A549 (cell line): ENCODE measurements around the gene PRKAG2. TPM values are rescaled to one million over a fixed set of nuclear protein-coding genes. Genes with fewer than 3 reads are reported as not detected.

ENCODE experiments used
- ATAC-seq, 2 experiments: fragments of 200-7000 bp in 1 of 2; fragments of >200 bp in 1 of 2; cut with Nextera tagmentation in 1 of 2; cut with Tn5 transposase in 1 of 2; 3 replicates each; pipeline versions ENCODE4 v1.8.0 to v1.9.1; 2018 to 2020; ENCODE audit warnings: mild to moderate bottlenecking in 1 of 2, moderate library complexity in 1 of 2
- CTCF ChIA-PET: fragments of 300-600 bp; sonication (Branson Sonifier 250); formaldehyde crosslinking; extraction: SDS; loops from one replicate; lab custom pipeline; 2021; ENCODE audit warnings: antibody characterized with exemption, inconsistent platforms; lab: Yijun Ruan, JAX
- POLR2A ChIA-PET: fragments of 350-600 bp; formaldehyde crosslinking; extraction: SDS; loops from one replicate; lab custom pipeline; 2021; ENCODE audit warnings: antibody characterized with exemption, inconsistent platforms; lab: Yijun Ruan, JAX
- DNase-seq, 2 experiments: peaks; one replicate each; pipeline versions ENCODE4 v3.0.0 to v3.0.0-alpha.2; 2011 to 2016; ENCODE audit warnings: low read depth in 1 of 2, low spot score in 1 of 2
- FAIRE-seq: peaks from 2 replicates; lab custom pipeline; 2011; peaks lifted over from hg19 to GRCh38; lab: Jason Lieb, UNC
- H3K27ac ChIP-seq, 2 experiments: fragments of >200 bp; sonication (Bioruptor Twin); formaldehyde crosslinking; 3 replicates each; pipeline ENCODE4 v1.5.1; 2016 to 2017
- H3K4me1 ChIP-seq: fragments of >200 bp; sonication (Bioruptor Twin); formaldehyde crosslinking; 3 replicates; pipeline ENCODE4 v1.6.1; 2016
- H3K4me2 ChIP-seq: fragments of >200 bp; sonication (Bioruptor Twin); formaldehyde crosslinking; 3 replicates; pipeline ENCODE4 v1.6.1; 2016
- H3K4me3 ChIP-seq: fragments of >200 bp; sonication (Bioruptor Twin); formaldehyde crosslinking; 3 replicates; pipeline ENCODE4 v1.5.1; 2016
- H3K9me3 ChIP-seq: fragments of >200 bp; sonication (Bioruptor Twin); formaldehyde crosslinking; 3 replicates; pipeline ENCODE4 v1.6.1; 2016
- BCL3 ChIP-seq: fragments of >200 bp; sonication (Bioruptor Twin); formaldehyde crosslinking; IDR thresholded peaks from 3 replicates; pipeline ENCODE4 v1.6.1; 2016
- CBX2 ChIP-seq: fragments of 200-600 bp; sonication (generic); IDR thresholded peaks from 2 replicates; pipeline ENCODE4 v1.6.1; 2016; ENCODE audit warnings: low read depth, mild to moderate bottlenecking, borderline replicate concordance
- CBX8 ChIP-seq: fragments of 200-600 bp; sonication (generic); IDR thresholded peaks from 2 replicates; pipeline ENCODE4 v1.6.1; 2016
- CTCF ChIP-seq: fragments of >200 bp; sonication (Bioruptor Twin); formaldehyde crosslinking; IDR thresholded peaks from 3 replicates; pipeline ENCODE4 v1.5.1; 2016
- EHF ChIP-seq: fragments of 250-450 bp; sonication (Bioruptor Pico); IDR thresholded peaks from 2 replicates; pipeline ENCODE4 v1.5.0; 2020; ENCODE audit warnings: mild to moderate bottlenecking
- ESRRA ChIP-seq: fragments of 150-350 bp; IDR thresholded peaks from 2 replicates; pipeline ENCODE4 v1.6.1; 2014; ENCODE audit warnings: mild to moderate bottlenecking, low read length, borderline replicate concordance
- FOSB ChIP-seq: fragments of 250-450 bp; sonication (Bioruptor Pico); IDR thresholded peaks from 2 replicates; pipeline ENCODE4 v1.5.0; 2020; ENCODE audit warnings: mild to moderate bottlenecking, moderate library complexity
- HOXA7 ChIP-seq: fragments of 250-450 bp; sonication (Bioruptor Pico); IDR thresholded peaks from 2 replicates; pipeline ENCODE4 v1.5.0; 2020; ENCODE audit warnings: mild to moderate bottlenecking, moderate library complexity
- JUNB ChIP-seq: fragments of >200 bp; sonication (Bioruptor Twin); formaldehyde crosslinking; IDR thresholded peaks from 2 replicates; pipeline ENCODE4 v1.6.1; 2016
- KDM1A ChIP-seq: fragments of 200-600 bp; sonication (generic); IDR thresholded peaks from 2 replicates; pipeline ENCODE4 v1.6.1; 2016; ENCODE audit warnings: low read depth, mild to moderate bottlenecking
- MAFK ChIP-seq: fragments of 450-650 bp; IDR thresholded peaks from 2 replicates; pipeline ENCODE4 v1.6.1; 2014; ENCODE audit not compliant: partially characterized antibody
- MAX ChIP-seq: IDR thresholded peaks from 2 replicates; pipeline ENCODE4 v1.6.1; 2012
- MAZ ChIP-seq: fragments of 150-350 bp; IDR thresholded peaks from 2 replicates; pipeline ENCODE4 v1.6.1; 2014; ENCODE audit warnings: antibody characterized with exemption, low read depth, low read length, borderline replicate concordance
- MYC ChIP-seq: IDR thresholded peaks from 2 replicates; pipeline ENCODE4 v1.6.1; 2012; ENCODE audit warnings: mild to moderate bottlenecking, inconsistent platforms, low read length, improper control_type of control experiment, borderline replicate concordance
- NPAS2 ChIP-seq: fragments of 250-450 bp; sonication (Bioruptor Pico); IDR thresholded peaks from 2 replicates; pipeline ENCODE4 v1.8.0; 2022; ENCODE audit warnings: mild to moderate bottlenecking, moderate library complexity, borderline replicate concordance
- NR3C1 ChIP-seq: fragments of >200 bp; sonication (Bioruptor Twin); formaldehyde crosslinking; IDR thresholded peaks from 3 replicates; pipeline ENCODE4 v1.6.1; 2017
- PBX3 ChIP-seq: IDR thresholded peaks from 2 replicates; pipeline ENCODE4 v1.6.1; 2012
- POLR2AphosphoS2 ChIP-seq: conservative IDR thresholded peaks from 2 replicates; pipeline ENCODE4 v1.6.1; 2012; ENCODE audit warnings: low read length, improper control_type of control experiment, inconsistent platforms
- RAD21 ChIP-seq, 2 experiments: fragments of >200 bp in 1 of 2; sonication (Bioruptor Twin) in 1 of 2; formaldehyde crosslinking in 1 of 2; IDR thresholded peaks in 1 of 2; conservative IDR thresholded peaks in 1 of 2; 2 replicates in 1 of 2; 3 replicates in 1 of 2; pipeline ENCODE4 v1.6.1; 2012 to 2018; ENCODE audit warnings: inconsistent platforms in 1 of 2
- RCOR1 ChIP-seq: fragments of 150-350 bp; IDR thresholded peaks from 2 replicates; pipeline ENCODE4 v1.6.1; 2014; ENCODE audit warnings: antibody characterized with exemption, low read length, low read depth
- RFX5 ChIP-seq: fragments of 450-650 bp; IDR thresholded peaks from 2 replicates; pipeline ENCODE4 v1.7.1; 2014; ENCODE audit warnings: antibody characterized with exemption, mild to moderate bottlenecking, moderate library complexity
- SMC3 ChIP-seq: fragments of >200 bp; sonication (Bioruptor Twin); formaldehyde crosslinking; IDR thresholded peaks from 3 replicates; pipeline ENCODE4 v1.6.1; 2018; ENCODE audit warnings: inconsistent platforms
- TFCP2L1 ChIP-seq: fragments of 250-450 bp; sonication (Bioruptor Pico); IDR thresholded peaks from 2 replicates; pipeline ENCODE4 v1.5.0; 2021; ENCODE audit warnings: mild to moderate bottlenecking
- TP53 ChIP-seq: fragments of 250-450 bp; sonication (Bioruptor Pico); IDR thresholded peaks from 2 replicates; pipeline ENCODE4 v1.5.0; 2021; ENCODE audit warnings: mild to moderate bottlenecking, moderate library complexity
- WGBS: methylation state at CpG from one replicate; pipeline ENCODE4 v1.1.6; 2017; ENCODE audit errors: missing lambda C conversion rate; 5-methylcytosine and 5-hydroxymethylcytosine counted together
- polyA plus RNA-seq, 4 experiments: library from polyadenylated mRNA; depleted of rRNA in 3 of 4; stranded (reverse); fragments of >200 nt; fragmentation: RNase III in 1 of 4; extraction: RNeasy Plus Mini Kit Qiagen cat#74134 plus additional on column Dnase treatment in 1 of 4; gene quantifications; 2 replicates in 3 of 4; 3 replicates in 1 of 4; pipeline ENCODE4 v1.2.3, GENCODE V29; 2011 to 2017

The PRKAG2 gene
- polyA plus RNA-seq, 2 of the 4 experiments (the other 2 are of a cell fraction), result 26.5 to 31.7 TPM

GRCh38 chr7:151732292-151732691, 144.6 kb downstream of the PRKAG2 start (continued):
- TF ChIP-seq SMC3 (no peak), JUNB (no peak), CBX8 (no peak), EHF (CRISPR knock-in tag) (no peak), TFCP2L1 (CRISPR knock-in tag) (no peak)
- TF ChIP-seq, all 56 proteins: peak for 0

- no peak overlapping the region for H3K4me3 ChIP-seq
- H3K4me2 ChIP-seq, result no peak overlapping the region
- no peak for FAIRE-seq
- peaks cover 37% of the 10 kb centered on the region for H3K4me1 ChIP-seq
- TF ChIP-seq NPAS2 (CRISPR knock-in tag) (no peak), FOSB (CRISPR knock-in tag) (no peak), MAX (no peak), RAD21 (conservative IDR thresholded peaks at IDR 0.05 in 1 of 2, IDR thresholded peaks at IDR 0.05 in 1 of 2) (no peak), SMC3 (no peak), HOXA7 (CRISPR knock-in tag) (no peak), CBX8 (no peak), BCL3 (no peak), RFX5 (no peak), RCOR1 (no peak), CTCF (no peak), MAFK (no peak), KDM1A (no peak), CBX2 (no peak), TFCP2L1 (CRISPR knock-in tag) (no peak), POLR2AphosphoS2 (no peak), MAZ (no peak)
- no peak for DNase-seq
- CTCF ChIA-PET, result interaction anchor here (0.7 to 4.2 kb wide), 6 partner anchors 15 to 100 kb away, joined by 3 to 18 read pairs (median 4); no protein-coding TSS in a partner anchor
- H3K9me3 ChIP-seq, result no peaks in the 10 kb centered on the region
- H3K27ac ChIP-seq, result peak overlapping the region in 1 of 2 experiments; percentile 2; a peak in 3 of 6 replicates
- no peak for ATAC-seq
- POLR2A ChIA-PET, result no interaction called here
- WGBS, result 91% methylated on average over 8 of the region's 8 CpGs
Measured at GRCh38 chr7:151731022-151731441, 145.9 kb downstream of the PRKAG2 start.

GRCh38 chr7:151730591-151730990, 146.3 kb downstream of the PRKAG2 start:
- no peak overlapping the region for H3K4me3 ChIP-seq
- ATAC-seq (no peak), FAIRE-seq (no peak)
- ChIA-PET CTCF (interaction anchor here (1.3 to 4.2 kb wide), 2 partner anchors 24 to 100 kb away, joined by 3 to 18 read pairs; no protein-coding TSS in a partner anchor), POLR2A (no interaction called here)
- H3K4me1 ChIP-seq, result peaks cover 37% of the 10 kb centered on the region
- 93% methylated on average over 8 of the region's 9 CpGs for WGBS
- peak overlapping the region in 1 of 2 experiments; percentile 94; a peak in 2 of 6 replicates for H3K27ac ChIP-seq
- no peak for TF ChIP-seq PBX3
- no peak for TF ChIP-seq NR3C1
- TF ChIP-seq TP53 (CRISPR knock-in tag), result no peak
- no peak for TF ChIP-seq MYC
- no peak for TF ChIP-seq ESRRA
- TF ChIP-seq, all 56 proteins: peak for 0
- Histone ChIP-seq H3K4me2 (no peak overlapping the region), H3K9me3 (no peaks in the 10 kb centered on the region)
- DNase-seq, result no peak
